Peyer's patch (tissue), 4 donors: ENCODE results near the gene KCNH6. TPM values are rescaled to one million over a fixed set of nuclear protein-coding genes. Genes with fewer than 3 reads are reported as not detected.

Source experiments
- DNase-seq, 3 donors: peaks; one replicate each; pipeline ENCODE4 v3.0.0-alpha.2; 2017 to 2019
- H3K27ac ChIP-seq, 4 donors: fragments of 200-600 bp; sonication (generic); one replicate each; pipeline ENCODE4 v1.5.1; 2016 to 2019
- H3K27me3 ChIP-seq, 2 donors: fragments of 200-600 bp; sonication (generic); one replicate each; pipeline ENCODE4 v1.5.1; 2019
- H3K36me3 ChIP-seq, 3 donors: fragments of 200-600 bp; sonication (generic); one replicate each; pipeline ENCODE4 v1.5.1; 2016 to 2019
- H3K4me1 ChIP-seq, 4 donors: fragments of 200-600 bp; sonication (generic); one replicate each; pipeline ENCODE4 v1.5.1; 2016 to 2019
- H3K4me3 ChIP-seq, 4 donors: fragments of 200-600 bp; sonication (generic); 1 replicate in 3 of 4; 2 replicates in 1 of 4; pipeline ENCODE4 v1.5.1; 2016 to 2019; ENCODE audit warnings: mild to moderate bottlenecking in 1 of 4
- H3K9me3 ChIP-seq, 4 donors: fragments of 200-600 bp; sonication (generic); one replicate each; pipeline ENCODE4 v1.5.1; 2016 to 2019; ENCODE audit warnings: mild to moderate bottlenecking in 1 of 4
- POLR2A ChIP-seq, 2 donors: fragments of 450-650 bp; IDR thresholded peaks; one replicate each; pipeline ENCODE4 v1.5.1; 2017; ENCODE audit warnings: antibody characterized with exemption in 2 of 2, mild to moderate bottlenecking in 2 of 2, moderate library complexity in 2 of 2
- total RNA-seq, 4 donors: library from RNA; depleted of rRNA; stranded (reverse); fragments of >200 nt; gene quantifications; one replicate each; pipeline ENCODE4 v1.1.0, GENCODE V29; 2016
- TF ChIP-seq, protein P1 (sequence below), 6 experiments: fragments of 450-650 bp in 4 of 6; fragments of 200-600 bp in 2 of 6; sonication (generic) in 1 of 6; IDR thresholded peaks; one replicate each; pipeline ENCODE4 v1.5.1; 2017 to 2019; ENCODE audit warnings: antibody characterized with exemption in 6 of 6, mild to moderate bottlenecking in 3 of 6, moderate library complexity in 1 of 6

Gene KCNH6
- total RNA-seq, 4 donors from 2014 or later = 3.3 to 78.6 (median 26.7) TPM

- Histone ChIP-seq H3K27ac (peak overlapping the region; percentile 80 to 96 (median 92)), H3K36me3 (no peaks in the 10 kb centered on the region), H3K4me1 (peaks cover 0 to 34% (median 8%) of the 10 kb centered on the region in 4 donors), H3K4me3 (peak overlapping the region; percentile 39 to 97 (median 90)), H3K9me3 (no peaks in the 10 kb centered on the region), H3K27me3 (no peaks in the 10 kb centered on the region)
- peak in 1 of 3 donors; percentile 31 for DNase-seq
- TF ChIP-seq, protein P1, sequence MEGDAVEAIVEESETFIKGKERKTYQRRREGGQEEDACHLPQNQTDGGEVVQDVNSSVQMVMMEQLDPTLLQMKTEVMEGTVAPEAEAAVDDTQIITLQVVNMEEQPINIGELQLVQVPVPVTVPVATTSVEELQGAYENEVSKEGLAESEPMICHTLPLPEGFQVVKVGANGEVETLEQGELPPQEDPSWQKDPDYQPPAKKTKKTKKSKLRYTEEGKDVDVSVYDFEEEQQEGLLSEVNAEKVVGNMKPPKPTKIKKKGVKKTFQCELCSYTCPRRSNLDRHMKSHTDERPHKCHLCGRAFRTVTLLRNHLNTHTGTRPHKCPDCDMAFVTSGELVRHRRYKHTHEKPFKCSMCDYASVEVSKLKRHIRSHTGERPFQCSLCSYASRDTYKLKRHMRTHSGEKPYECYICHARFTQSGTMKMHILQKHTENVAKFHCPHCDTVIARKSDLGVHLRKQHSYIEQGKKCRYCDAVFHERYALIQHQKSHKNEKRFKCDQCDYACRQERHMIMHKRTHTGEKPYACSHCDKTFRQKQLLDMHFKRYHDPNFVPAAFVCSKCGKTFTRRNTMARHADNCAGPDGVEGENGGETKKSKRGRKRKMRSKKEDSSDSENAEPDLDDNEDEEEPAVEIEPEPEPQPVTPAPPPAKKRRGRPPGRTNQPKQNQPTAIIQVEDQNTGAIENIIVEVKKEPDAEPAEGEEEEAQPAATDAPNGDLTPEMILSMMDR (IDR thresholded peaks at IDR 0.05) = no peak
- TF ChIP-seq POLR2A (IDR thresholded peaks at IDR 0.05) = no peak
These were observed 26.3 kb downstream of the KCNH6 start for GRCh38 chr17:63549289-63549945.

DNA sequence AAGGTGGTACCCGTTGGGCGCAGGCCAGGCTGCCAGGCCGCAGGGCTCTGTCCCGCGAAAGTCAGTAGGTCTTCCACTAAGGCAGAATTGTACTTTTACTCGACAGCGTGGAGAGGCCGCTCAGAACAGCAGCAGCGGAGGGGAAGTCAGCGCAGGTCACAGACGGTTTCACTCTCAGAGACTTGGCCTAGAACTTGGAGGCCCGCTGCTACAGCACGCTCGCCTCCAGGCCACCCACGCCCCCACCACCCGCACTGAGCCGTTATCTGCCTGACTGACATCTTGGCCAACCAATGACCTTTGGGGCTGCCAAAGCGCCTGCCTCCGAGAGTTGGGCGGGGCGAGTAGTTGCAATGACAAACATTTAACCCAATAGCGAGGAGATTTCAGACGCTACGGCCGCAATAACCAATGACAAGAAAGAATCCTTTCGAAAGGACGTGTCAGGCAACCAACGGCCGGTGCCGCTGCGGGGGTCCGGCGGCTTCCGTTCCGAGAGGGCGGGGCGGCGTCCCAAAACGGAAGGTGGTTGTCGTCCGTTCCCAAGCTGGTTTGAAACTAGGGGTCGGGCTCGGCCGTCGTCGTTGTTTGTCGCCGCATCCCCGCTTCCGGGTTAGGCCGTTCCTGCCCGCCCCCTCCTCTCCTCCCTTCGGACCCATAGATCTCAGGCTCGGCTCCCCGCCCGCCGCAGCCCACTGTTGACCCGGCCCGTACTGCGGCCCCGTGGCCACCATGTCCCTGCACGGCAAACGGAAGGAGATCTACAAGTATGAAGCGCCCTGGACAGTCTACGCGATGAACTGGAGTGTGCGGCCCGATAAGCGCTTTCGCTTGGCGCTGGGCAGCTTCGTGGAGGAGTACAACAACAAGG lies 27.0 kb downstream of the KCNH6 start, which contains the start of gene DCAF7:
Gene DCAF7, plus strand, starts transcription at position 532 of the 871 bp plus-strand sequence. Its CDS starts 201 bp downstream, at position 733.
- peak within 1 kb of the TSS; percentile 88 to 96 (median 92) for H3K27ac ChIP-seq
- no peaks in the 10 kb centered on the region for H3K27me3 ChIP-seq
- H3K9me3 ChIP-seq = no peaks in the 10 kb centered on the region
- peak; percentile 99 to 100 (median 100) for DNase-seq
- H3K4me1 ChIP-seq = peaks cover 0 to 41% (median 8%) of the 10 kb centered on the region in 4 donors
- H3K4me3 ChIP-seq = peak within 1 kb of the TSS; percentile 86 to 97 (median 90)
- TF ChIP-seq, protein P1 (IDR thresholded peaks at IDR 0.05) = peak in 1 of 6 experiments; percentile 4
- TF ChIP-seq POLR2A (IDR thresholded peaks at IDR 0.05) = peak; percentile 22 to 72
- H3K36me3 ChIP-seq = no peaks in the 10 kb centered on the region

DNA sequence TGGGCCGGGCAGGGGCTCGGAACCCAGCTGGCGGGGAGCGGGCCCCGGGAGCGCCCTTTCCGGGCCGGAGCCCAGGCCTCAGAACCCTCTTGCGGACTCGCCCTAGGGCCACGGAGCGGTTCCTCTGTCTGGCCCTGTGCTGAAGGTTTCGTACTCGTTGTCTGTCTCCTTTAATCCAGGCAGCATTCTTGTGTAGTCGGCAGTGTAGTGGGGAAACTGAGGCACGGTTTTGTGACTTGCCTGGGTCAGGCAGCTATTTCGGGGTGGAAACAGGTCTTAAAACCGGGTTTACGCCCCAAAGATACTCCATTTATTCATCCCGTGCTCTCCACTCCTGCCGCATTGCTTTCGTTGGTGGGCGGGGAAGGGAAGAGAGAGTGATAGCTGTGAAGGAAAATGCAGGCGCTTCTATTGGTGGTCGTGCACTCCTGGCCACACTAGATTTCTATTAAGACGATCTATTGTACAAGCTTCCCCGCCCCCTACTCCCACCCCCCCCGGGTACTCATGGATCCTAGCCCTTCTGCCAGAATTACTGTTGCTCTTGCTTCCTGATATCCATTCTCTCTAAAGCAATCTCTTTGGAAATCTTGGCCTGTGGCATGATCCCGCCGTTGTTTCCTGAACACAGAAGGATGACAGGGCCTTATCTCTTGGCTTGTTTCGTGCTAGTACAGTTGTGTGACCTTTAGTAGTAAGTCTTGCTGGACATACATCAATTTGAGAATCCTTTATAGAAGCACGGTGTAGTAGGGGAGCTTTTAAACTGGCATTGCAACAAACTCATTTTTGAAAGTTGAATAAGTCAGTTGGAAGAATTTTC lies 27.9 kb downstream of the KCNH6 start:
- peak overlapping the region; percentile 86 to 97 (median 90) for H3K4me3 ChIP-seq
- H3K27me3 ChIP-seq = no peaks in the 10 kb centered on the region
- peak overlapping the region; percentile 88 to 96 (median 92) for H3K27ac ChIP-seq
- H3K9me3 ChIP-seq = no peaks in the 10 kb centered on the region
- TF ChIP-seq, protein P1 (IDR thresholded peaks at IDR 0.05) = no peak
- TF ChIP-seq POLR2A (IDR thresholded peaks at IDR 0.05) = no peak
- no peaks in the 10 kb centered on the region for H3K36me3 ChIP-seq
- DNase-seq = peak in 1 of 3 donors; percentile 28
- H3K4me1 ChIP-seq = peaks cover 0 to 45% (median 8%) of the 10 kb centered on the region in 4 donors

DNA sequence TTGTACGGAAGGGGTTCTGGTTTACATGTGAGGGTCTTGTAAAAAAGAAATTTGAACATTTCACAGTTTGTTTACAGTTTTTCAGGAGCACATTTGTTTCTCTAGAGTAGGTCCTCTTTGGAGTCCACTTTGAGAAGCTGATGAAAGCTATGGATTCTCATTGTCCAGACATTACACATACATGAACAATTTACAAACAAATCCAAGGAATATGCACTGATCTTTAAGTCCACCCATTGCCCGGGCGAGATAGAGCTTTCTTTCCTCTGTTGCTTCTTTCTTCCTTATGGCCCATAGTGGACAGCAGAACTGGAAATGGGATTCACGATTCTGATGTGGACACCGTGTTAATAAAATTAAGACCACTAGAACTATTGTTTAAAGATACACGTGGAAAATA lies 29.1 kb downstream of the KCNH6 start:
- H3K9me3 ChIP-seq = no peaks in the 10 kb centered on the region
- TF ChIP-seq, protein P1 (IDR thresholded peaks at IDR 0.05) = no peak
- TF ChIP-seq POLR2A (IDR thresholded peaks at IDR 0.05) = no peak
- no peaks in the 10 kb centered on the region for H3K36me3 ChIP-seq
- H3K4me3 ChIP-seq = peak overlapping the region; percentile 86 to 97 (median 90)
- peaks cover 0 to 45% (median 8%) of the 10 kb centered on the region in 4 donors for H3K4me1 ChIP-seq
- no peak overlapping the region for H3K27ac ChIP-seq
- no peaks in the 10 kb centered on the region for H3K27me3 ChIP-seq
- no peak for DNase-seq
